ENCODE data around the gene PSMD13. TPM values are rescaled to one million over a fixed set of nuclear protein-coding genes. Genes with fewer than 3 reads are reported as not detected.

PSMD13 gene
- total and polyA plus RNA-seq, 4 donors = 48.8 to 56.7 (median 52.8) TPM

DNA sequence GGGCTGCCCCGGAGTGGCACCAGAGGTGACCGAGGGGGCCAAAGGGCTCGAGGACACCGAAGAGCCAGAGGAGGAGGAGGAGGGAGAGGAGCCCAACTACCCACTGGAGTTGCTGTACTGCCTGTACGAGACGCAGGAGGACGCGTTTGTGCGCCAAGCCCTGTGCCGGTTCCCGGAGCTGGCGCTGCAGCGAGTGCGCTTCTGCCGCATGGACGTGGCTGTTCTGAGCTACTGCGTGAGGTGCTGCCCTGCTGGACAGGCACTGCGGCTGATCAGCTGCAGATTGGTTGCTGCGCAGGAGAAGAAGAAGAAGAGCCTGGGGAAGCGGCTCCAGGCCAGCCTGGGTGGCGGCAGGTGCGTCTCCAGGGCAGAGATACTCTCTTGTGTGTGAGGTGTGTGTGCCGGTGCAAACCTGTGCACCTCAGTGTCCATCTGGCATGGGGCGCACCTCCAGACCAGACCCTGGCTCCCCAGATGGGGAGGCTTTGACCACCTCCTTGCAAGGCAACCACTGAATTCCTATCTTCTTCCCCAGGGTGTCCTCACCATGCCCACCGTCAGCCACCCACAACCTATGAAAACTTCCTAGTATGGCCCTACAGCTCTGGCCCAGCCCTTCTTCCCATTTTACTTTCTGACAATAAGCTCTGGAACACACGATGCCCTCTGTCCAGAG, 44.8 kb downstream of the PSMD13 start:
- Histone ChIP-seq H3K9me3 (ENCODE audit: control insufficient read depth in 4 of 4, low read length in 3 of 4) (no peaks in the 10 kb centered on the region), H3K27ac (ENCODE audit: low read depth in 1 of 2, low read length in 2 of 2) (no peak overlapping the region), H3K4me1 (ENCODE audit: control insufficient read depth in 4 of 4, insufficient read depth in 4 of 4, low read length in 3 of 4) (peaks cover 12 to 43% (median 30%) of the 10 kb centered on the region in 4 donors), H3K9ac (ENCODE audit: low read depth in 1 of 2, low read length in 2 of 2) (no peak overlapping the region), H3K36me3 (ENCODE audit: control insufficient read depth in 4 of 4, insufficient read depth in 3 of 4, low read depth in 1 of 4, low read length in 3 of 4) (no peaks in the 10 kb centered on the region), H3K4me3 (ENCODE audit: low read depth in 1 of 3, low read length in 3 of 3) (no peak overlapping the region), H3K27me3 (ENCODE audit: control insufficient read depth in 4 of 4, insufficient read depth in 4 of 4, low read length in 3 of 4) (no peaks in the 10 kb centered on the region)
- no peak for DNase-seq (ENCODE audit: low spot score)
- TF ChIP-seq YY1 (IDR thresholded peaks at IDR 0.05) (no peak), FOXA2 (IDR thresholded peaks at IDR 0.05) (no peak), GABPA (IDR thresholded peaks at IDR 0.05 in 1 of 2, conservative IDR thresholded peaks at IDR 0.05 in 1 of 2) (no peak), EGR1 (IDR thresholded peaks at IDR 0.05; ENCODE audit: low read depth in 2 of 2) (no peak), TAF1 (conservative IDR thresholded peaks at IDR 0.05) (no peak), HNF4A (conservative IDR thresholded peaks at IDR 0.05) (no peak), RXRA (IDR thresholded peaks at IDR 0.05) (no peak), MAX (IDR thresholded peaks at IDR 0.05) (no peak), CTCF (IDR thresholded peaks at IDR 0.05; ENCODE audit: low read depth, low read length, missing input control) (no peak), FOXA1 (IDR thresholded peaks at IDR 0.05) (no peak), RAD21 (IDR thresholded peaks at IDR 0.05) (no peak), NR2F2 (IDR thresholded peaks at IDR 0.05) (no peak)
- TF ChIP-seq, protein P1, sequence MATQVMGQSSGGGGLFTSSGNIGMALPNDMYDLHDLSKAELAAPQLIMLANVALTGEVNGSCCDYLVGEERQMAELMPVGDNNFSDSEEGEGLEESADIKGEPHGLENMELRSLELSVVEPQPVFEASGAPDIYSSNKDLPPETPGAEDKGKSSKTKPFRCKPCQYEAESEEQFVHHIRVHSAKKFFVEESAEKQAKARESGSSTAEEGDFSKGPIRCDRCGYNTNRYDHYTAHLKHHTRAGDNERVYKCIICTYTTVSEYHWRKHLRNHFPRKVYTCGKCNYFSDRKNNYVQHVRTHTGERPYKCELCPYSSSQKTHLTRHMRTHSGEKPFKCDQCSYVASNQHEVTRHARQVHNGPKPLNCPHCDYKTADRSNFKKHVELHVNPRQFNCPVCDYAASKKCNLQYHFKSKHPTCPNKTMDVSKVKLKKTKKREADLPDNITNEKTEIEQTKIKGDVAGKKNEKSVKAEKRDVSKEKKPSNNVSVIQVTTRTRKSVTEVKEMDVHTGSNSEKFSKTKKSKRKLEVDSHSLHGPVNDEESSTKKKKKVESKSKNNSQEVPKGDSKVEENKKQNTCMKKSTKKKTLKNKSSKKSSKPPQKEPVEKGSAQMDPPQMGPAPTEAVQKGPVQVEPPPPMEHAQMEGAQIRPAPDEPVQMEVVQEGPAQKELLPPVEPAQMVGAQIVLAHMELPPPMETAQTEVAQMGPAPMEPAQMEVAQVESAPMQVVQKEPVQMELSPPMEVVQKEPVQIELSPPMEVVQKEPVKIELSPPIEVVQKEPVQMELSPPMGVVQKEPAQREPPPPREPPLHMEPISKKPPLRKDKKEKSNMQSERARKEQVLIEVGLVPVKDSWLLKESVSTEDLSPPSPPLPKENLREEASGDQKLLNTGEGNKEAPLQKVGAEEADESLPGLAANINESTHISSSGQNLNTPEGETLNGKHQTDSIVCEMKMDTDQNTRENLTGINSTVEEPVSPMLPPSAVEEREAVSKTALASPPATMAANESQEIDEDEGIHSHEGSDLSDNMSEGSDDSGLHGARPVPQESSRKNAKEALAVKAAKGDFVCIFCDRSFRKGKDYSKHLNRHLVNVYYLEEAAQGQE (IDR thresholded peaks at IDR 0.05) = no peak
- TF ChIP-seq, protein P2, sequence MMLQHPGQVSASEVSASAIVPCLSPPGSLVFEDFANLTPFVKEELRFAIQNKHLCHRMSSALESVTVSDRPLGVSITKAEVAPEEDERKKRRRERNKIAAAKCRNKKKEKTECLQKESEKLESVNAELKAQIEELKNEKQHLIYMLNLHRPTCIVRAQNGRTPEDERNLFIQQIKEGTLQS (IDR thresholded peaks at IDR 0.05) = no peak
- TF ChIP-seq, protein P3, sequence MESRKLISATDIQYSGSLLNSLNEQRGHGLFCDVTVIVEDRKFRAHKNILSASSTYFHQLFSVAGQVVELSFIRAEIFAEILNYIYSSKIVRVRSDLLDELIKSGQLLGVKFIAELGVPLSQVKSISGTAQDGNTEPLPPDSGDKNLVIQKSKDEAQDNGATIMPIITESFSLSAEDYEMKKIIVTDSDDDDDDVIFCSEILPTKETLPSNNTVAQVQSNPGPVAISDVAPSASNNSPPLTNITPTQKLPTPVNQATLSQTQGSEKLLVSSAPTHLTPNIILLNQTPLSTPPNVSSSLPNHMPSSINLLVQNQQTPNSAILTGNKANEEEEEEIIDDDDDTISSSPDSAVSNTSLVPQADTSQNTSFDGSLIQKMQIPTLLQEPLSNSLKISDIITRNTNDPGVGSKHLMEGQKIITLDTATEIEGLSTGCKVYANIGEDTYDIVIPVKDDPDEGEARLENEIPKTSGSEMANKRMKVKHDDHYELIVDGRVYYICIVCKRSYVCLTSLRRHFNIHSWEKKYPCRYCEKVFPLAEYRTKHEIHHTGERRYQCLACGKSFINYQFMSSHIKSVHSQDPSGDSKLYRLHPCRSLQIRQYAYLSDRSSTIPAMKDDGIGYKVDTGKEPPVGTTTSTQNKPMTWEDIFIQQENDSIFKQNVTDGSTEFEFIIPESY (IDR thresholded peaks at IDR 0.05) = no peak
- WGBS = 65% methylated on average over 26 of the region's 26 CpGs

Data from liver (tissue), 9 donors.